HPDE6-E6E7 (cell line): ENCODE measurements around the gene GLDN.

ENCODE experiments used
- DNase-seq: peaks from one replicate; pipeline ENCODE4 v3.0.0; 2011; ENCODE audit warnings: missing footprints; ENCODE audit errors: extremely low spot score

The GLDN gene

GRCh38 chr15:51322621-51323296 is 18.7 kb upstream of the GLDN start:
- no peak for DNase-seq

DNA sequence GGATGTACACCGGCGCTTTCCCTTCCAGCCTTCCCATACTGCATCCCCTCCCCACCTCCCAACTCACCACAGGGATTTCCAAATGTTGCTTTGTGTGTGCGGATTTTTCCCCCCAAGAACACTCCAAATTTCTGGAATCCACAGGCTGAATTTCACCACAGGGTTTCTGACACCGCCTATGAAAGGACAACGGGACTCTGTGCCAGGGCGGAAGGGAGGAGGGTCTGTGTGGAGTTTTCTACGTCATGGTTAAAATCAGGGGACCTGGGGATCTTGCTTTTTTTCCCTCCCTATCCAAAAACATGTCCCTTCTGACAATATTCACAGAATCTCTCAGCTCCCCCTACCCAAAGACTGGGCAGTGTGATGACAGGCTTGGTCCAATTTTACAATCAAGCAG is 17.7 kb upstream of the GLDN start:
- DNase-seq, result no peak

DNA sequence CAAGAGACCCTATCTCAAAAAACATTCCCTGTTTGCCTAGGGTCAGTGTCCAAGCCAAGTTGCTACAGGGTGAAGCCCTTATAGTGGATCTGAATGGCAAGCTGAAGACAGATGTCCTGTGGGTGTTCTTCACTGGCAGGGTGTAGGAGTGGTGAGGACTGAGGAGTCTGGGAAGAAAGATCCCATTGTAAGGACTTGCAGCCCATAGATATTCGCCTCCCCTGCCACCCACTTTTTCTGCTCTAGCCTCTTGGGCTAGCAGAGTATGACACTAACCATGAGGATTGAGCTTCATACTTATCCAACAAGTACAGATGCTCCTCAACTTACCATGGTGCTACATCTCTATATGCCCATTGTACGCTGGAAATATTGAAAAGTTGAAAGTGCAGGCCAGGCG is 16.3 kb upstream of the GLDN start:
- DNase-seq, result no peak

DNA sequence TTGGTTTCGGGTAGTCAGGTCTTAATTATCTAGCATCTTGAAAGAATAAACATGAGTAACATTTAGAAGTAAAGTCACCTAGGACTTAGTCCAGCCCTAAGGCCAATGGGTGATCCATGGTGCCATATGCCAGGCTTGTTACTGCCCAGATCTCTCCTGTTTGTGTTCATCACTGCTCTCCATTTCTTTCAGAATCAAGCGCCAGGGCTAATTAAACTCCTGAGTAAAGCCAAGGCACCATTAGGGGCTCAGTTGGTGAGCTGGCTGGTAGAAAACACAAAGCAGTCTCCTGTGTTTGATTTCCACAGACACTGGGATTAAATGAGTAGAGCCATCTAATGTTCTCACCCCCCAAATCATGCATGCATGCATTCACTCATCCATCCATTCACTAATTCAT is 14.4 kb upstream of the GLDN start:
- no peak for DNase-seq

GRCh38 chr15:51328926-51329325 is 12.5 kb upstream of the GLDN start:
- no peak for DNase-seq

GRCh38 chr15:51331141-51331540 is 10.3 kb upstream of the GLDN start:
- no peak for DNase-seq

GRCh38 chr15:51332206-51333147 is 9.0 kb upstream of the GLDN start:
- no peak for DNase-seq

DNA sequence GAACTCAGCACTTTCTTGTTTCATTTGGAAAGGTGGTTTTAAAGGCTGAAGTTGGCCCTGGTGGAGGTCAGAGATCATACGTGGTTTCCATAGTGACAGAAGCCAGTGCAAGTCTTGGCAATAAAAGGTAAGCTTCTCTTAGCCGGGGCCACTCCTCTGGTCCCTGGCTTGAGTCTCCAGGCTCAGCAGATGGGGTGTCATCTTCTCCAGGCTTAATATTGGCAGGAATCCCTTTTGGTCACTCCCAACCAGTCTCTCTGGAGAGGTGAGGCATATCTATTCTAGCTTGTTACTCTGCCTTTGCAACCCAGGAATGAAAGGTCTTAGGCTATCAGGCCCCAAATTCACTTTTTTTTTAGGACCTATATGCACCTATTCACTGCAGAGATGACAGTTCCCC is 7.9 kb upstream of the GLDN start:
- DNase-seq, result no peak

DNA sequence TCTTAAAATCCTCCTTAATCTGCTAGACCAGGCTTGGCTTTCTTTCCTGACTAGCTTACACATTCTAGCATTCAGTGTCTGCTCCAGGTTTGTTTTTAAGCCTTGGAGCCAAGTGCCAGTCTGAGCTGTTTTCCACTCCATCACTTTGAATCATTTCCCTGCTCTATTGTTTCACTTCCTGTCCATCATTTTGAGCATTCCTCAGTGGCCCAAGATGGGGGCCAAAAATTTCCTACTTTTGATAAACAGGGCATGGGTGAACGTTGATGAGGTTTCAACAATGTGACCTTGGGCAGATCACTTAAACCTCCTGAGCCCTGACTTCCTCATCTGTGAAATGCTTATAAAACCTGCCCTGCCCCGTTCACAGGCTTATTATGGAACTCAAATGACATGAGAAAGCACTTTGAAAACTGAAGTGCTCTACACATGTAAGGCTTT is 7.4 kb upstream of the GLDN start:
- no peak for DNase-seq

- no peak for DNase-seq
Observed at GRCh38 chr15:51335087-51335486, 6.4 kb upstream of the GLDN start.

DNA sequence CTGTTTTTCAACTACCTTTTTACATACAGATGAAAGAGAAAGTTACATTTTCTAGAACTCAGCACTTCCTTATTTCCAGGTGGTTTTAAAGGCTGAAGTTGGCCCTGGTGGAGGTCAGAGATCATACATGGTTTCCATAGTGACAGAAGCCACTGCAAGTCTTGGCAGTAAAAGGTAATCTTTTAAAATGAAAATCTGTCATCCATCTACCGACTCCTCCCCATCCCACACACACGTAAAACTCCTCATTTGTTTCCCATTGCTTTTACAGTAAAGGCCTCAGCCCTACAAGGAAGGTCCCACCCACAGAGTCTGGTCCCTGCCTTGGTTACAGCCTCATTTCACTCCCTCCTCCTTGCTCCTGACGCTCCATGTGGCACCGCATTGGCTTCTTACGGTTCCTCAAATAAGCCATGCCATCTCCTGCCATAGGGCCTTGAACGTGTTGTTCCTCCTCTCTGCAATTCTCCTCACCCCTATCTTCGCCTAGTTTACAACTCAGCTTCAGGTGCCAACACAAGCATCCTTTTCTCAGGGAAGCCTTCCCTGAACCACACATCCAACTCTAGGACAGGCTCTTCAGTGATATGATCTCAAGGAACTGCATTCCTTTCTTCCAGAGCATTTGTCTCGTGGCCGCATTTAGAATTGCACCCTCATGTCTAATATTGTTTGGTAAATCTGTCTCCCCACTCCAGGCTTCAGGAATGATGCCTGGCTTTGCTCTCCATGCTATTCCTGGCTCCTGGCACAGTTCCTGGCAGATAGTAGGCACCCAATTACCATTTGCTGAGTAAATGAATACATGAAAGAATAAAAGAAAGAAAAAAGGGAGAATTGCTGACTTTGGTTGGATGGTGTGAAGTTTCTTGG is 5.7 kb upstream of the GLDN start:
- DNase-seq, result no peak

DNA sequence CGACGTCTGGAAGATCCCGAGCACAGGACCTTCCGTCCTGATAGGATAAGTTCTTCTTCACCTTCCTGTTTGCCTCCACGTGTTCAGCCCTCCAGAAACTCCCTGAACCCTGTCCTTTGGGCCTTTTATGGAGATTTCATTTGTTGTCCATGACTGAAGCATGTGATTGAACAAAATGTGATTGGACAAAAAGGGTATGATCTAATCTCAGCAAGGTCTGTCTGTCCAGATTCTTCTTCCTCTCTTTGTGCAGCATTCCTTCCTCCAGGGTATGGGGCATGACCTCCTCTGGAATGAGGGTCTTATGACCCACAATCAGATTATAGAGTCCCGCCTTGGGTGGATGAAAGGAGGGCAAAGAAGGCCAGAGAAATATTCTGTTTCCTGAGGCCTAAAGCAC is 3.0 kb upstream of the GLDN start, which contains the start of gene CYP19A1:
CYP19A1 (minus strand) TSS at position 101 of the 400 bp plus-strand sequence. CDS start 95,684 bp downstream, outside the sequence.
- DNase-seq, result no peak

DNA sequence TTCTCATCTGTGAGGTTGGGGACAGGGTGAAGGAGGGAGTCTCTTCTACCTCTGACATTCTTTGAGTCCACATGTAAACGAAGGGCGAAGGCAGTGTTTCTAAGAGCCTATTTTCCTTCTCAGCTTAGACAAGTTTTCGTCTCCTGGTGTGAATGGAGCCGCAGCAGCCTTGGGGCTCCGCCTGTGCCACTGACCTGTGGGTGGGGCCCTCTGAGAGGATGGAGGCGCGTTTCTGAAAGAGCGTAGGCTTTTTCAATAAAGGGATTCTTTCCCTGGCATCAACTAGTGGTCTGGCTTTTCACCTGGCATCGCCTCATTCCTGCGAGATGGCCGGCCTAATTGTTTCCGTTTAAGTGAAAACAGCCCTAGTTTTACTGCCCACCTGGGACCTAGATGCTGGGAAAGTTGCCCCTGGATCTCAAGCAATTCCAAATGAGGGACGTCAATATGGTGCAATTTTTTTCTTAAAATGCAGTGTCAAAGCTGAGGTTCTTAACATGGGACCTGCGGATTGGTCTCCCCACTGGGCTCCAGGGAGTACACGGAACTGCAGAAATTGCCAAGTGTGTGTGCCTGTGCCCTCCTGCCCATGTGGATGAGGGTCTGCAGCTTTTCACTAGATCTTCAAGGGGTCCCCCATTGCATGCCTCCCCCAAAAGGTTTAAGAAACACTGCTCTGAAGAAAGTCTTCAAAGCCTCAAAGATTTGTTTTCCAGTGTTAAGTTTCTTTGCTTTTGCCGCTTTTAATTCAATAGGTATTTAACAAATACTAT is 958 bp downstream of the GLDN start:
- DNase-seq, result no peak

DNA sequence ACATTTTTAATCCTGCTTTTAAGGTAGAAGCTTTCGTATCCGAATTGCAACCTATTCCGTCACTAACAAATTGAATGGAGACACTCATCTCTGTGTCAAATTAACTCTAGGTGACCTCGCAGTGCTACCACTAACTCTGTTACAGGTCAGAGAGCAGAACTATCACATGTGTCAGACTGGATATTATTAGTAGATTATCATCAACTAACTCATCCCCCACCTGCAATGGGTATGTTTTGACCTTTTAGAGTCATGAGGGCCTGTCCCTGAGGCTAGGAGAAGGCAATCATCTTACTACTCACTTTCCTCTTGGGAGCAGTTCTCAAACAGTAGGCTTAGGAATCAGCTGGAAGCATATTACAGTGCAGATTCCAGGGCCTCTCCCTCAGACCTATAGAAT is 2.0 kb downstream of the GLDN start:
- no peak for DNase-seq

- no peak for DNase-seq
Observed at GRCh38 chr15:51346136-51346535, 4.7 kb downstream of the GLDN start.

DNA sequence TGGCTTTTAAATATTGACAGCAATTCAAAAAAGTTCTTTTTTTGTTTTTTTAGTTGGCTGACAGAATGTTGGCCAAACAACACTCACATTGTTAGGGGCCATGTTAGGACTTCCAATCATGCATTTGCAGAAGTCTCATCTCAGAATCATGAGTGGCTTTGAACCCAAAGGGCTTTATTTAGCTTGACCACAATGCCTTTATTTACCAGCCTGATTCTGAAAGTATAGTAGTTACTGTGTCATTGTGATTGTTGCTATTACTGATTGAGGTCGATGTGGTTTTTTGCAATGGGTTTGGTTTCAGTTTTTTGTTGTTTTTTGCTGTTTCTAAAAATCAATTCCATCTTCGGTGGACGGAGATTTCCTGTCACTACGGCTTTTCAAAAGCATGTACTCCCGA is 7.2 kb downstream of the GLDN start:
- no peak for DNase-seq

- DNase-seq, result no peak
Observed at GRCh38 chr15:51349156-51349844, 7.8 kb downstream of the GLDN start.

DNA sequence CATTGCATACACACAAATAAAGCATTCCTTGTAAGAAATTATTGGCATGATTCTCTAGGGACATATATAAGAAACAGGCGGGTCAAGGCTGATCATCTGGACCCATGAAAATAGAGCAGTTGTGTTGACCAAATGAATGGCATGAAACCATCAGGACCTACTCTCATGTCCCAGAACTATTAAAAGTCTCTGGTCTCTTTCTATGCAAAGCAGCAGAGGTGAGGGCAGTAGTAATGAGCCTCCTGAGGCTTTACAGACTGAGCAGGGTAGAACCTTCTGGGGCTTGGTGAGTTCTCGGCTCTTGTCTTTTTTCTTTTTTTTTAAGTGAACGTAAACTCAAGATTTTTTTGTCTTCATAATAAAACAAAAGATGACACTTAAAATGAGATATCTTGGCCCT is 9.3 kb downstream of the GLDN start:
- no peak for DNase-seq

DNA sequence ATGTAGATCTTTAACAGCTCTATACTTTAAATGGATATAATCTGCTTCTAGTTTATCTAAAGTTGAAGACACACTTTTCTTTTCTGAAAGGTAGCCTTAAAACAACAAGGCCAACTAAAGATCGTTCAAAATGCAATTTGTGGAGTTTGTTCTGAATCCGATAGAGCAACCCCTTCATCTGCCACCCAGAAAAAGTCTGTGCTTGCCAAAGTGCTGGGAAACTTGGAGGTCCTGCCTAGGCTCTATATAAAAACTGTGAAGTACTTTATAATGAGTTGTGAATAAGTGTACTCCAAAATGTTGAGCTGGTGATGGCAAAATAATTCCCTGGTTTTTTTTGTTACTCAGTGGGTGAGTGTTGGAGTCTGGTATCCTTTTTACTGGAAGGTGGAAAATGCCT is 12.5 kb downstream of the GLDN start:
- no peak for DNase-seq

GRCh38 chr15:51355096-51355495 is 13.6 kb downstream of the GLDN start:
- DNase-seq, result no peak

DNA sequence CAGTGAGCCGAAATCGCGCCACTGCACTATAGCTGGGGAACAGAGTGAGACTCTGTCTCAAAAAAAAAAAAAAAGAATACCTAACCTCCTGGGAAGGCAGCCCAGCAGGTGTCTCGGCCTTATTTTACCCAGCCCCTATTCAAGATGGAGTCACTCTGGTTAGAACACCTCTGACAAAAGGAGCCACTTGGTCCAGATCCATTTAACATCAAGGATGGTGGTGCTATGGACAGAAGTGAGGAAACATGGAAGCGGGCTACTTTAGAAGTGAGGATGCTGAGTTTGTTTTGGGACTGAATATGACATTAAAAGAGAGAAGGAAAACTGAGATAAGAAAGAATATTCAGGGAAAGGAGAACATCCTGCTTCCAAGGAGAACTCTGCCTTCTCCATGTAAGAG is 14.7 kb downstream of the GLDN start:
- no peak for DNase-seq
